GM12878 (cell line): Measurements from ENCODE around the gene EMILIN3. TPM values are rescaled to one million over a fixed set of nuclear protein-coding genes. Genes with fewer than 3 reads are reported as not detected.

Experiments
- ATAC-seq: fragments of 200-7000 bp; cut with Tn5 transposase; 3 replicates; pipeline ENCODE4 v1.9.1; 2020; ENCODE audit warnings: mild to moderate bottlenecking, moderate library complexity
- BruUV-seq: library from RNA; stranded (reverse); fragments of 400-500 nt; replicated peaks from 2 replicates; lab custom pipeline; 2021; lab: Mats Ljungman, UMichigan
- CTCF ChIA-PET: fragments of 300-600 bp; sonication (Branson Sonifier 250); formaldehyde crosslinking; extraction: SDS; loops from one replicate; lab custom pipeline; 2021; ENCODE audit warnings: inconsistent platforms; lab: Yijun Ruan, JAX
- POLR2A ChIA-PET: fragments of 350-600 bp; formaldehyde crosslinking; extraction: SDS; loops from one replicate; lab custom pipeline; 2021; ENCODE audit warnings: inconsistent platforms; lab: Charles Lee
- RAD21 ChIA-PET: fragments of 300-600 bp; sonication (Branson Sonifier 250); formaldehyde crosslinking; loops from one replicate; lab custom pipeline; 2023; ENCODE audit warnings: antibody characterized with exemption; ENCODE audit not compliant: unreplicated experiment; lab: Charles Lee
- SMC1A ChIA-PET: fragments of 300-600 bp; sonication (Branson Sonifier 250); formaldehyde crosslinking; loops from one replicate; lab custom pipeline; 2023; ENCODE audit not compliant: unreplicated experiment, uncharacterized antibody; lab: Charles Lee
- DNase-seq: peaks from one replicate; pipeline ENCODE4 v3.0.0-alpha.2; 2011; ENCODE audit warnings: low read depth, low spot score
- FAIRE-seq: peaks from 3 replicates; lab custom pipeline; 2011; peaks lifted over from hg19 to GRCh38; lab: Jason Lieb, UNC
- H2AFZ ChIP-seq: 2 replicates; pipeline ENCODE4 v1.6.0; 2011; ENCODE audit warnings: low read depth, low read length, control low read depth; ENCODE audit not compliant: control insufficient read depth
- H3K27ac ChIP-seq: 2 replicates; pipeline ENCODE4 v1.5.1; 2011; ENCODE audit warnings: control low read depth; ENCODE audit not compliant: control insufficient read depth, insufficient read depth
- H3K27me3 ChIP-seq, 2 experiments: replicated peaks in 1 of 2; 2 replicates each; pipeline versions ENCODE4 v1.6.0 to v1.6.1; 2011; ENCODE audit warnings: low read length in 1 of 2; ENCODE audit not compliant: control insufficient read depth in 2 of 2, insufficient read depth in 2 of 2
- H3K36me3 ChIP-seq, 2 experiments: 2 replicates each; pipeline ENCODE4 v1.5.1; 2011; ENCODE audit warnings: low read length in 1 of 2; ENCODE audit not compliant: control insufficient read depth in 2 of 2, insufficient read depth in 2 of 2
- H3K4me1 ChIP-seq: 2 replicates; pipeline ENCODE4 v1.6.1; 2011; ENCODE audit warnings: mild to moderate bottlenecking, low read length, moderate library complexity, mixed read lengths; ENCODE audit not compliant: control insufficient read depth, insufficient read depth
- H3K4me2 ChIP-seq: 2 replicates; pipeline ENCODE4 v1.6.0; 2011; ENCODE audit warnings: control low read depth; ENCODE audit not compliant: control insufficient read depth, insufficient read depth
- H3K4me3 ChIP-seq: fragments of 200-600 bp; sonication (generic); 2 replicates; pipeline ENCODE4 v1.5.1; 2016
- H3K79me2 ChIP-seq: 2 replicates; pipeline ENCODE4 v1.6.0; 2011; ENCODE audit warnings: low read length; ENCODE audit not compliant: control insufficient read depth, insufficient read depth
- H3K9ac ChIP-seq: 2 replicates; pipeline ENCODE4 v1.8.0; 2011; ENCODE audit warnings: low read length, control low read depth, mixed read lengths; ENCODE audit not compliant: control insufficient read depth, insufficient read depth
- H3K9me3 ChIP-seq: replicated peaks from 3 replicates; pipeline ENCODE4 v1.5.1; 2011; ENCODE audit warnings: mild to moderate bottlenecking, low read length; ENCODE audit not compliant: control insufficient read depth, insufficient read depth
- H4K20me1 ChIP-seq: 2 replicates; pipeline ENCODE4 v1.6.0; 2011; ENCODE audit not compliant: control insufficient read depth, insufficient read depth
- CHD2 ChIP-seq: IDR thresholded peaks from 2 replicates; pipeline ENCODE4 v1.6.1; 2011; ENCODE audit warnings: low read depth, low read length, improper control_type of control experiment, borderline replicate concordance
- CREM ChIP-seq: IDR thresholded peaks from 2 replicates; pipeline ENCODE4 v1.6.1; 2014; ENCODE audit warnings: antibody characterized with exemption, low read depth
- EP300 ChIP-seq, 2 experiments: fragments of 150-350 bp in 1 of 2; IDR thresholded peaks; 2 replicates each; pipeline ENCODE4 v1.6.1; 2011 to 2012; ENCODE audit warnings: low read depth in 2 of 2, low read length in 2 of 2, borderline replicate concordance in 1 of 2, improper control_type of control experiment in 1 of 2, inconsistent platforms in 1 of 2; ENCODE audit not compliant: control insufficient read depth in 1 of 2
- ETV6 ChIP-seq, 2 experiments: fragments of 450-650 bp in 1 of 2; IDR thresholded peaks in 1 of 2; conservative IDR thresholded peaks in 1 of 2; 2 replicates each; pipeline ENCODE4 v1.6.1; 2014; ENCODE audit warnings: antibody characterized with exemption in 1 of 2, borderline replicate concordance in 1 of 2, low read depth in 1 of 2, mild to moderate bottlenecking in 1 of 2, moderate library complexity in 1 of 2
- FOXM1 ChIP-seq: IDR thresholded peaks from 2 replicates; pipeline ENCODE4 v1.6.1; 2012; ENCODE audit warnings: low read depth, mild to moderate bottlenecking, inconsistent platforms, low read length, moderate library complexity
- HCFC1 ChIP-seq: fragments of 150-350 bp; IDR thresholded peaks from 2 replicates; pipeline ENCODE4 v1.6.1; 2014; ENCODE audit warnings: low read length
- MLLT1 ChIP-seq: fragments of 450-650 bp; IDR thresholded peaks from 2 replicates; pipeline ENCODE4 v1.6.1; 2016; ENCODE audit warnings: mild to moderate bottlenecking
- MTA2 ChIP-seq: fragments of 450-650 bp; IDR thresholded peaks from 2 replicates; pipeline ENCODE4 v1.6.1; 2016; ENCODE audit warnings: low read depth, mild to moderate bottlenecking, moderate library complexity
- MYC ChIP-seq: IDR thresholded peaks from 2 replicates; pipeline ENCODE4 v1.6.1; 2011; ENCODE audit warnings: mild to moderate bottlenecking, low read length, moderate library complexity, inconsistent platforms; ENCODE audit not compliant: insufficient read depth, insufficient replicate concordance, insufficient read length, severe bottlenecking
- NFIC ChIP-seq: IDR thresholded peaks from 2 replicates; pipeline ENCODE4 v1.6.1; 2012; ENCODE audit warnings: low read depth, mild to moderate bottlenecking, inconsistent platforms, low read length, moderate library complexity
- NKRF ChIP-seq: fragments of 450-650 bp; conservative IDR thresholded peaks from 2 replicates; pipeline ENCODE4 v1.6.1; 2017; ENCODE audit warnings: mild to moderate bottlenecking, moderate library complexity
- NR2F1 ChIP-seq: fragments of 450-650 bp; conservative IDR thresholded peaks from 2 replicates; pipeline ENCODE4 v1.6.1; 2017; ENCODE audit warnings: mild to moderate bottlenecking
- POU2F2 ChIP-seq: IDR thresholded peaks from 3 replicates; pipeline ENCODE4 v1.6.1; 2011; ENCODE audit warnings: low read depth, mild to moderate bottlenecking, low read length, borderline replicate concordance
- RFX5 ChIP-seq: IDR thresholded peaks from 2 replicates; pipeline ENCODE4 v1.6.1; 2011; ENCODE audit warnings: low read depth, low read length, improper control_type of control experiment
- RUNX3 ChIP-seq: IDR thresholded peaks from 2 replicates; pipeline ENCODE4 v1.6.1; 2012; ENCODE audit warnings: low read length, inconsistent platforms
- SMARCA5 ChIP-seq: fragments of 450-650 bp; IDR thresholded peaks from 2 replicates; pipeline ENCODE4 v1.6.1; 2017; ENCODE audit warnings: mild to moderate bottlenecking
- WGBS: methylation state at CpG from one replicate; pipeline ENCODE4 v1.1.6; 2016; ENCODE audit warnings: low lambda C conversion rate; ENCODE audit not compliant: insufficient replicate concordance, insufficient coverage; ENCODE audit errors: missing lambda C conversion rate; 5-methylcytosine and 5-hydroxymethylcytosine counted together
- in situ Hi-C: fragments of 300-500 bp; cut with MboI; formaldehyde crosslinking; loops from 9 replicates; pipeline ENCODE4 v1.14.3; 2018; ENCODE audit warnings: mixed read lengths
- intact Hi-C: fragments of 100-400 bp; cut with micrococcal nuclease; formaldehyde crosslinking; loops from one replicate; pipeline ENCODE4 v1.14.2; 2022; ENCODE audit not compliant: unreplicated experiment
- polyA plus RNA-seq, 11 experiments: library from polyadenylated mRNA; depleted of rRNA in 4 of 11; unstranded in 6 of 11; stranded (reverse) in 5 of 11; fragments of >200 nt; fragmentation: Nextera tagmentation in 4 of 11; fragmentation: Illumina TruSeq in 1 of 11; extraction: Ambion mirVana in 4 of 11; extraction: Trizol in 1 of 11; gene quantifications; 1 replicate in 1 of 11; 2 replicates in 10 of 11; pipeline versions ENCODE4 v1.2.1 to v1.2.3, GENCODE V29; 2011 to 2016; ENCODE audit warnings: inconsistent platforms in 2 of 11, missing spikeins in 2 of 11, low read depth in 1 of 11
- total RNA-seq, 4 experiments: library from RNA; depleted of rRNA in 3 of 4; stranded (reverse); fragments of >200 nt in 3 of 4; fragmentation: Illumina TruSeq in 1 of 4; extraction: Trizol in 1 of 4; gene quantifications; 2 replicates each; pipeline versions ENCODE4 v1.2.1 to v1.2.3, GENCODE V29; 2013 to 2021
- TF ChIP-seq, protein P1 (sequence below): fragments of 450-650 bp; IDR thresholded peaks from 2 replicates; pipeline ENCODE4 v1.6.1; 2017; ENCODE audit warnings: mild to moderate bottlenecking, low read depth, inconsistent platforms; ENCODE audit not compliant: poor library complexity, severe bottlenecking

The EMILIN3 gene
- total and polyA plus RNA-seq, 10 of the 15 experiments (the other 5 are each of a cell fraction or from before 2014, with no cell fraction given): not detected

GRCh38 chr20:41358717-41359116 is 7.9 kb downstream of the EMILIN3 start:
- Histone ChIP-seq H3K4me2 (no peak overlapping the region), H3K36me3 (no peaks in the 10 kb centered on the region), H3K79me2 (no peaks in the 10 kb centered on the region), H3K27ac (no peak overlapping the region), H3K27me3 (no peaks in the 10 kb centered on the region; a peak in 1 of 4 replicates), H3K9me3 (no peaks in the 10 kb centered on the region), H3K4me3 (no peak overlapping the region), H4K20me1 (no peaks in the 10 kb centered on the region), H2AFZ (no peak overlapping the region), H3K9ac (no peak overlapping the region), H3K4me1 (no peaks in the 10 kb centered on the region)
- TF ChIP-seq ETV6 (conservative IDR thresholded peaks at IDR 0.05 in 1 of 2, IDR thresholded peaks at IDR 0.05 in 1 of 2; ENCODE audit: borderline replicate concordance in 1 of 2, low read depth in 1 of 2): no peak
- no peak for TF ChIP-seq MTA2
- TF ChIP-seq, protein P1, sequence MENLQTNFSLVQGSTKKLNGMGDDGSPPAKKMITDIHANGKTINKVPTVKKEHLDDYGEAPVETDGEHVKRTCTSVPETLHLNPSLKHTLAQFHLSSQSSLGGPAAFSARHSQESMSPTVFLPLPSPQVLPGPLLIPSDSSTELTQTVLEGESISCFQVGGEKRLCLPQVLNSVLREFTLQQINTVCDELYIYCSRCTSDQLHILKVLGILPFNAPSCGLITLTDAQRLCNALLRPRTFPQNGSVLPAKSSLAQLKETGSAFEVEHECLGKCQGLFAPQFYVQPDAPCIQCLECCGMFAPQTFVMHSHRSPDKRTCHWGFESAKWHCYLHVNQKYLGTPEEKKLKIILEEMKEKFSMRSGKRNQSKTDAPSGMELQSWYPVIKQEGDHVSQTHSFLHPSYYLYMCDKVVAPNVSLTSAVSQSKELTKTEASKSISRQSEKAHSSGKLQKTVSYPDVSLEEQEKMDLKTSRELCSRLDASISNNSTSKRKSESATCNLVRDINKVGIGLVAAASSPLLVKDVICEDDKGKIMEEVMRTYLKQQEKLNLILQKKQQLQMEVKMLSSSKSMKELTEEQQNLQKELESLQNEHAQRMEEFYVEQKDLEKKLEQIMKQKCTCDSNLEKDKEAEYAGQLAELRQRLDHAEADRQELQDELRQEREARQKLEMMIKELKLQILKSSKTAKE: no peak
- no peak for TF ChIP-seq NR2F1
- no peak for TF ChIP-seq RFX5
- TF ChIP-seq MLLT1: no peak
- no peak for TF ChIP-seq POU2F2
- no peak for TF ChIP-seq FOXM1
- TF ChIP-seq RUNX3: no peak
- TF ChIP-seq MYC: no peak
- TF ChIP-seq CREM: no peak
- no peak for TF ChIP-seq EP300 (IDR thresholded peaks at IDR 0.05; ENCODE audit: borderline replicate concordance in 1 of 2, control insufficient read depth in 1 of 2, low read depth in 2 of 2, low read length in 2 of 2)
- no peak for TF ChIP-seq HCFC1
- TF ChIP-seq CHD2: no peak
- no peak for TF ChIP-seq SMARCA5
- TF ChIP-seq NFIC: no peak
- TF ChIP-seq NKRF: no peak
- ChIA-PET SMC1A (no interaction called here), RAD21 (interaction anchor here (0.6 kb wide), 1 partner anchor 67 kb away, joined by 3 read pairs; no protein-coding TSS in a partner anchor), CTCF (no interaction called here), POLR2A (interaction anchor here (0.6 kb wide), 1 partner anchor 16 kb away, joined by 7 read pairs; no protein-coding TSS in a partner anchor)
- ATAC-seq (no peak), DNase-seq (no peak), FAIRE-seq (no peak)
- intact Hi-C loops: no loop called here
- in situ Hi-C loops: no loop called here
- BruUV-seq: no TSS peak
- WGBS: 44% methylated on average over 7 of the region's 7 CpGs
